A549 (cell line): Measurements from ENCODE around the gene IL1B.

Source experiments
- KDM1A ChIP-seq: fragments of 200-600 bp; sonication (generic); IDR thresholded peaks from 2 replicates; pipeline ENCODE4 v1.6.1; 2016; ENCODE audit warnings: low read depth, mild to moderate bottlenecking
- NR3C1 ChIP-seq: fragments of >200 bp; sonication (Bioruptor Twin); formaldehyde crosslinking; IDR thresholded peaks from 3 replicates; pipeline ENCODE4 v1.6.1; 2017
- REST ChIP-seq: fragments of 200-600 bp; sonication (generic); IDR thresholded peaks from 2 replicates; pipeline ENCODE4 v1.6.1; 2016; ENCODE audit warnings: antibody characterized with exemption, mild to moderate bottlenecking, moderate library complexity
- USF2 ChIP-seq: fragments of 450-650 bp; IDR thresholded peaks from 2 replicates; pipeline ENCODE4 v1.6.1; 2014; ENCODE audit warnings: antibody characterized with exemption
- ZFP36 ChIP-seq: fragments of 450-650 bp; IDR thresholded peaks from 2 replicates; pipeline ENCODE4 v1.6.1; 2014; ENCODE audit warnings: borderline replicate concordance; ENCODE audit not compliant: partially characterized antibody

GRCh38 chr2:112784199-112785189, 52.1 kb downstream of the IL1B start, which contains the start of gene IL1A:
- no peak for TF ChIP-seq REST
- no peak for TF ChIP-seq USF2
- TF ChIP-seq ZFP36: no peak
- TF ChIP-seq KDM1A: no peak
- no peak for TF ChIP-seq NR3C1
